VCaP (cell line): ENCODE data around the gene IL1A.
"Not testable (repeated sequence)": the region's sequence is repeated elsewhere in the genome, so short reads cannot be mapped to it uniquely, and the experiment has no call there.

Source experiments
- H3K27ac ChIP-seq: fragments of 450-650 bp; 2 replicates; pipeline ENCODE4 v1.5.1; 2017
- CTCF ChIP-seq: fragments of 450-650 bp; conservative IDR thresholded peaks from 2 replicates; pipeline ENCODE4 v1.5.1; 2017; ENCODE audit warnings: mild to moderate bottlenecking, moderate library complexity

Gene IL1A, protein sequence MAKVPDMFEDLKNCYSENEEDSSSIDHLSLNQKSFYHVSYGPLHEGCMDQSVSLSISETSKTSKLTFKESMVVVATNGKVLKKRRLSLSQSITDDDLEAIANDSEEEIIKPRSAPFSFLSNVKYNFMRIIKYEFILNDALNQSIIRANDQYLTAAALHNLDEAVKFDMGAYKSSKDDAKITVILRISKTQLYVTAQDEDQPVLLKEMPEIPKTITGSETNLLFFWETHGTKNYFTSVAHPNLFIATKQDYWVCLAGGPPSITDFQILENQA

GRCh38 chr2:112784199-112785189 is at the start of gene IL1A:
IL1A (minus strand) TSS chr2:112784493; CDS start chr2:112783770, 723 bp downstream.
- H3K27ac ChIP-seq: no peak within 1 kb of the TSS
- TF ChIP-seq CTCF: no peak

DNA sequence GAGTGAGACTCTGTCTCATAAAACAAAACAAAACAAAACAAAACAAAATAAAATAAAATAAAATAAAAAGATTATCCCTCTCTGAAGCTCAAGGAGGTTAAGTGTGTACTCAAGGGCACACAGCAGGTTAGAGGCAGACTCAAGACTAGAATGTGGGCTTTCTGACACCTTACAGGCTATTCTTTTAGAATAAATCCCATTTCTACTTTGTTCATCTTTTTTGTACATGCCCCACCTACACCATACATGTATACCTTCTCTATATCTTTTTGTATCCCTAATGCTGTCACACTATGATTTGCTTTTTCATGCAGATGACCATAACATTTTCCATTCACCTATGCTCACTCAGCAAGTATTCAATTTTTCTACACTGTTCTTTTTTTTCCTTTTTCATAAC is 49.7 kb upstream of the IL1A start:
- no peak overlapping the region for H3K27ac ChIP-seq

DNA sequence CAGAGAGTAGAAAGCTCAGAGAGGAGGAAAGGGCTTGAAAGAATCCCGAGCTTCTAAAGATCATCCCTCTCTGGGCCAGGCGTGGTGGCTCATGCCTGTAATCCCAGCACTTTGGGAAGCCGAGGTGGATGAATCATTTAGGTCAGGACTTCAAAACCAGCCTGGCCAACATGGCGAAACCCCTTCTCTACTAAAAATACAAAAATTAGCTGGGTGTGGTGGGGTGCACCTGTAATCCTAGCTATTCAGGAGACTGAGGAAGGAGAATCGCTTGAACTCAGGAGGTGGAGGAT is 49.3 kb upstream of the IL1A start:
- H3K27ac ChIP-seq: not testable (repeated sequence)

More for the DNA sequence above, 49.7 kb upstream of the IL1A start:
- TF ChIP-seq CTCF: no peak

DNA sequence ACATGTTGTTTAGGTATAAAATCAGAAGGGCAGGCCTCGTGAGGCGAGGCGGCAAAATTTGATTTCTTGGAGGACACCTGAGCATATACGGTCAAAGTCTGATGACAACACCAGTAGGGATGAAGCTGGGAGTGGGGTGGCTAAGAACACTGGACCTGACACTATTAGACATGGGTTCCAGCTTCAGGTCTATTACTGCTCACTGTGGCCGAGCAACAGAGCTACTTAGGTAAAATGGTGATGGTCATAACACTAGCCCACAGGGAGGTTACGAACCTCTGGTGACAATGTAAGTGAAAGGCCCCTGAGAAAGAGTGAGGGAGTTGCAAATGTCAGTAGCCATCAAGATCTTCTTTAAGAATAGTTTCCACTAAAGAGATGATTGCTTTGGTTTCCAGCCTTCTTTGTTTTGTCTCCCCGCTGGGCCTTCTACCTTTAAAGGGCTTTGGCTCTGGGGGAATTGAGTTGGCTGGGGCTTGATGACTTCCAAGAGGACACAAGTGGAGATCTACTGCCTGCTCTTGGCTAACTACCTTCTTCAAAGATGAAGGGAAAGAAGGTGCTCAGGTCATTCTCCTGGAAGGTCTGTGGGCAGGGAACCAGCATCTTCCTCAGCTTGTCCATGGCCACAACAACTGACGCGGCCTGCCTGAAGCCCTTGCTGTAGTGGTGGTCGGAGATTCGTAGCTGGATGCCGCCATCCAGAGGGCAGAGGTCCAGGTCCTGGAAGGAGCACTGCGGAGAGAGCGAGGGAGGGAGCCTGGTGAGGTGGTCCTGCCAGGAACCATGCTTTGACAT is 48.7 kb upstream of the IL1A start:
- no peak for TF ChIP-seq CTCF

GRCh38 chr2:112831946-112832840 is 47.9 kb upstream of the IL1A start:
- H3K27ac ChIP-seq: no peak overlapping the region
- TF ChIP-seq CTCF: no peak

More for the DNA sequence above, 48.7 kb upstream of the IL1A start:
- H3K27ac ChIP-seq: no peak overlapping the region

- TF ChIP-seq CTCF: no peak
- no peak overlapping the region for H3K27ac ChIP-seq
Measured at GRCh38 chr2:112831513-112831845, 47.2 kb upstream of the IL1A start.
